ENCODE results near the gene RBM11. TPM values are rescaled to one million over a fixed set of nuclear protein-coding genes. Genes with fewer than 3 reads are reported as not detected.

RBM11 gene
- polyA plus RNA-seq, 1 donor (not counting 4 experiments of a cell fraction or from before 2014, with no cell fraction given) = 0.55 TPM

DNA sequence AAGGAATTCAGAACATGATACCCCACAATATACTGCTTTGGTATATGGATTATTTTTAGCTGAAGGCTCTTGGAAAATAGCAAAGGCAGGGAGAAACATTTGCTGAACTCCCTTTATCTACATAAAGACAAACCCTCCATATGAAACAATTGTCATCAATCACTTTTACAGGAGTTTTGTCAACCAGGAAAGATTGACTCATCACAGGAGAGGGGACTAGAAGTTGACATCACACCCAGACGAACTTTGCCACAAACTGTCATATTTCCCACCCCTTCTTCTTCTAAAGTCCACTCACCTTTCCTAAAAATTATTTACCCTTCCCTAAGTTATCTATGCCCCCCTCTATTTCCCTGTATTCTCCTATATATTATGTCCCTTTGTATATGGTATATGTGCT lies 47.9 kb downstream of the RBM11 start:
- TF ChIP-seq, protein P1, sequence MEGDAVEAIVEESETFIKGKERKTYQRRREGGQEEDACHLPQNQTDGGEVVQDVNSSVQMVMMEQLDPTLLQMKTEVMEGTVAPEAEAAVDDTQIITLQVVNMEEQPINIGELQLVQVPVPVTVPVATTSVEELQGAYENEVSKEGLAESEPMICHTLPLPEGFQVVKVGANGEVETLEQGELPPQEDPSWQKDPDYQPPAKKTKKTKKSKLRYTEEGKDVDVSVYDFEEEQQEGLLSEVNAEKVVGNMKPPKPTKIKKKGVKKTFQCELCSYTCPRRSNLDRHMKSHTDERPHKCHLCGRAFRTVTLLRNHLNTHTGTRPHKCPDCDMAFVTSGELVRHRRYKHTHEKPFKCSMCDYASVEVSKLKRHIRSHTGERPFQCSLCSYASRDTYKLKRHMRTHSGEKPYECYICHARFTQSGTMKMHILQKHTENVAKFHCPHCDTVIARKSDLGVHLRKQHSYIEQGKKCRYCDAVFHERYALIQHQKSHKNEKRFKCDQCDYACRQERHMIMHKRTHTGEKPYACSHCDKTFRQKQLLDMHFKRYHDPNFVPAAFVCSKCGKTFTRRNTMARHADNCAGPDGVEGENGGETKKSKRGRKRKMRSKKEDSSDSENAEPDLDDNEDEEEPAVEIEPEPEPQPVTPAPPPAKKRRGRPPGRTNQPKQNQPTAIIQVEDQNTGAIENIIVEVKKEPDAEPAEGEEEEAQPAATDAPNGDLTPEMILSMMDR (optimal IDR thresholded peaks at IDR 0.05 in 1 of 3, IDR thresholded peaks at IDR 0.05 in 1 of 3, conservative IDR thresholded peaks at IDR 0.05 in 1 of 3; ENCODE audit: extremely low read depth in 1 of 3, insufficient read depth in 2 of 3, low read length in 3 of 3) = no peak
- TF ChIP-seq EZH2 (IDR thresholded peaks at IDR 0.05; ENCODE audit: low read length) = no peak
- no peak overlapping the region for H2AFZ ChIP-seq (ENCODE audit: control insufficient read depth, low read length)
- no peak overlapping the region for H3K27ac ChIP-seq (ENCODE audit: control insufficient read depth, insufficient read depth, low read length)
- H3K36me3 ChIP-seq (ENCODE audit: control insufficient read depth in 2 of 2, extremely low read depth in 1 of 2, insufficient read depth in 2 of 2, low read length in 2 of 2) = no peaks in the 10 kb centered on the region
- H4K20me1 ChIP-seq (ENCODE audit: control insufficient read depth, extremely low read depth, insufficient read depth, low read length) = no peaks in the 10 kb centered on the region
- no peak overlapping the region for H3K4me3 ChIP-seq (ENCODE audit: control insufficient read depth in 2 of 3, extremely low read depth in 1 of 3, insufficient read depth in 2 of 3, low read depth in 1 of 3, low read length in 3 of 3)
- FAIRE-seq (no peak), DNase-seq (ENCODE audit: low read depth, low spot score) (no peak)
- no peaks in the 10 kb centered on the region for H3K9me1 ChIP-seq (ENCODE audit: control insufficient read depth, extremely low read depth, insufficient read depth, low read length)
- H3K9me3 ChIP-seq (ENCODE audit: control insufficient read depth, low read depth, low read length) = no peaks in the 10 kb centered on the region
- no peaks in the 10 kb centered on the region for H3K27me3 ChIP-seq (ENCODE audit: control insufficient read depth, extremely low read depth, insufficient read depth, low read length)
- no peak overlapping the region for H3K4me2 ChIP-seq (ENCODE audit: control insufficient read depth, extremely low read depth, insufficient read depth, low read depth, low read length)
- no peaks in the 10 kb centered on the region for H3K79me2 ChIP-seq (ENCODE audit: control insufficient read depth, insufficient read depth, low read length)
- dilution Hi-C loops (cut with MboI; ENCODE audit: extremely low pct_ligation_motif_present, low sequenced_read_pairs) = no loop called here
- no peaks in the 10 kb centered on the region for H3K4me1 ChIP-seq (ENCODE audit: control insufficient read depth, extremely low read depth, insufficient read depth, low read length)
- no peak overlapping the region for H3K9ac ChIP-seq (ENCODE audit: control insufficient read depth, extremely low read depth, insufficient read depth, low read length)

DNA sequence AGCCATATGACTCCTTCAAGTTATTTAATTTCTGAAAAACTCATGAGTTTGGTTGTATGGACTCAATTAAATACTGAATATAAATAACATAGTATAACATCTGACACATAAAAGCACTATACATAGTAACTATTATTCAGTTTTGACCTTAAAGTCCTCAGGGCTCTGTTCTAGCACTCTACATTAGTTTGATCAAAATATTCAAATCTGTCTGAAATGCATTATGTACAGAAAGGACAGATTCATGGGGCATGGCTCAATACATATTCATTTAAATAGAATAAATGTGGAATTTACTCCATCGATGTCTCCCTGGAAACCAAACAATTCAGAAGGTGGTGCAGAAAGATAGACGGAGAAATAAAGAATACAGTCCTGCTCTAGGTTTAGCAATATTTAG lies 49.1 kb downstream of the RBM11 start:
- no peaks in the 10 kb centered on the region for H3K9me3 ChIP-seq (ENCODE audit: control insufficient read depth, low read depth, low read length)
- no peak overlapping the region for H2AFZ ChIP-seq (ENCODE audit: control insufficient read depth, low read length)
- no peak overlapping the region for H3K9ac ChIP-seq (ENCODE audit: control insufficient read depth, extremely low read depth, insufficient read depth, low read length)
- no peaks in the 10 kb centered on the region for H3K9me1 ChIP-seq (ENCODE audit: control insufficient read depth, extremely low read depth, insufficient read depth, low read length)
- DNase-seq (ENCODE audit: low read depth, low spot score) (no peak), FAIRE-seq (no peak)
- H3K4me3 ChIP-seq (ENCODE audit: control insufficient read depth in 2 of 3, extremely low read depth in 1 of 3, insufficient read depth in 2 of 3, low read depth in 1 of 3, low read length in 3 of 3) = no peak overlapping the region
- no peaks in the 10 kb centered on the region for H3K27me3 ChIP-seq (ENCODE audit: control insufficient read depth, extremely low read depth, insufficient read depth, low read length)
- H3K4me1 ChIP-seq (ENCODE audit: control insufficient read depth, extremely low read depth, insufficient read depth, low read length) = no peaks in the 10 kb centered on the region
- no peaks in the 10 kb centered on the region for H3K36me3 ChIP-seq (ENCODE audit: control insufficient read depth in 2 of 2, extremely low read depth in 1 of 2, insufficient read depth in 2 of 2, low read length in 2 of 2)
- H3K27ac ChIP-seq (ENCODE audit: control insufficient read depth, insufficient read depth, low read length) = no peak overlapping the region
- H3K4me2 ChIP-seq (ENCODE audit: control insufficient read depth, extremely low read depth, insufficient read depth, low read depth, low read length) = no peak overlapping the region
- H3K79me2 ChIP-seq (ENCODE audit: control insufficient read depth, insufficient read depth, low read length) = no peaks in the 10 kb centered on the region
- H4K20me1 ChIP-seq (ENCODE audit: control insufficient read depth, extremely low read depth, insufficient read depth, low read length) = no peaks in the 10 kb centered on the region
- dilution Hi-C loops (cut with MboI; ENCODE audit: extremely low pct_ligation_motif_present, low sequenced_read_pairs) = no loop called here
- no peak for TF ChIP-seq EZH2 (IDR thresholded peaks at IDR 0.05; ENCODE audit: low read length)
- TF ChIP-seq, protein P1 (optimal IDR thresholded peaks at IDR 0.05 in 1 of 3, IDR thresholded peaks at IDR 0.05 in 1 of 3, conservative IDR thresholded peaks at IDR 0.05 in 1 of 3; ENCODE audit: extremely low read depth in 1 of 3, insufficient read depth in 2 of 3, low read length in 3 of 3) = no peak

Data from keratinocyte (primary cell).